Germinal center (tissue), 1 donor: Measurements from ENCODE around the gene WRAP53.
A peak's percentile ranks its signal among the peaks of the same experiment; 100 is the strongest.
"Not testable (repeated sequence)": the region's sequence is repeated elsewhere in the genome, so short reads cannot be mapped to it uniquely, and the experiment has no call there.

Source experiments
- DNase-seq: peaks from one replicate; pipeline ENCODE4 v3.0.0; 2012; ENCODE audit warnings: mixed read lengths, low spot score

Gene WRAP53

GRCh38 chr17:7687908-7688807, at the start of gene WRAP53:
Gene WRAP53 (plus strand): TSS chr17:7688477. CDS start chr17:7688649, 172 bp downstream.
- peak; percentile 94 for DNase-seq

GRCh38 chr17:7640783-7641182, 47.5 kb upstream of the WRAP53 start:
- no peak for DNase-seq

GRCh38 chr17:7641635-7642034, 46.6 kb upstream of the WRAP53 start:
- DNase-seq, result not testable (repeated sequence)

GRCh38 chr17:7644775-7645174, 43.5 kb upstream of the WRAP53 start:
- peak; percentile 42 for DNase-seq

- DNase-seq, result peak; percentile 0
These were observed 41.8 kb upstream of the WRAP53 start for GRCh38 chr17:7646457-7646856.

- DNase-seq, result no peak
These were observed 41.3 kb upstream of the WRAP53 start for GRCh38 chr17:7647018-7647417.

GRCh38 chr17:7650509-7651096, 37.7 kb upstream of the WRAP53 start, which contains the start of gene ATP1B2:
Gene ATP1B2 (plus strand): TSS chr17:7650926. CDS start chr17:7651519, 593 bp downstream.
- DNase-seq, result peak; percentile 94

- no peak for DNase-seq
These were observed 37.1 kb upstream of the WRAP53 start for GRCh38 chr17:7651097-7651664.

GRCh38 chr17:7651665-7652387, 36.5 kb upstream of the WRAP53 start:
- no peak for DNase-seq

GRCh38 chr17:7652388-7653356, 35.6 kb upstream of the WRAP53 start:
- DNase-seq, result no peak

GRCh38 chr17:7654832-7655540, 33.3 kb upstream of the WRAP53 start:
- DNase-seq, result no peak

- no peak for DNase-seq
These were observed 32.8 kb upstream of the WRAP53 start for GRCh38 chr17:7655541-7655840.

GRCh38 chr17:7656958-7657609, 31.2 kb upstream of the WRAP53 start:
- no peak for DNase-seq

- DNase-seq, result no peak
These were observed 20.4 kb upstream of the WRAP53 start for GRCh38 chr17:7667656-7668406.

- no peak for DNase-seq
These were observed 19.8 kb upstream of the WRAP53 start for GRCh38 chr17:7668482-7668881.

- peak; percentile 45 for DNase-seq
These were observed 15.0 kb upstream of the WRAP53 start for GRCh38 chr17:7673239-7673638.

GRCh38 chr17:7674934-7675333, 13.3 kb upstream of the WRAP53 start:
- DNase-seq, result no peak

- no peak for DNase-seq
These were observed 11.7 kb upstream of the WRAP53 start for GRCh38 chr17:7676533-7676932.

- no peak for DNase-seq
These were observed 10.7 kb upstream of the WRAP53 start for GRCh38 chr17:7677388-7678067.
